GM12878 (cell line): Measurements from ENCODE around the gene DTX1. TPM values are rescaled to one million over a fixed set of nuclear protein-coding genes. Genes with fewer than 3 reads are reported as not detected.
A peak's percentile ranks its signal among the peaks of the same experiment; 100 is the strongest.

Source experiments
- BACH1 ChIP-seq: fragments of 450-650 bp; IDR thresholded peaks from 2 replicates; pipeline ENCODE4 v1.6.1; 2017; ENCODE audit warnings: mild to moderate bottlenecking, borderline replicate concordance
- BCL11A ChIP-seq: IDR thresholded peaks from 2 replicates; pipeline ENCODE4 v1.6.1; 2011; ENCODE audit warnings: low read depth, low read length
- CBFB ChIP-seq: IDR thresholded peaks from 2 replicates; pipeline ENCODE4 v1.6.1; 2016; ENCODE audit warnings: antibody characterized with exemption, low read depth
- CBX5 ChIP-seq: sonication (generic); IDR thresholded peaks from 2 replicates; pipeline ENCODE4 v1.6.1; 2016; ENCODE audit warnings: low read depth, moderate library complexity, mild to moderate bottlenecking, inconsistent platforms
- CTCF ChIP-seq, 3 experiments: IDR thresholded peaks in 2 of 3; conservative IDR thresholded peaks in 1 of 3; 2 replicates each; pipeline ENCODE4 v1.5.1; 2011; ENCODE audit warnings: low read depth in 3 of 3, low read length in 3 of 3, mild to moderate bottlenecking in 3 of 3, control low read depth in 2 of 3, moderate library complexity in 2 of 3, inconsistent platforms in 1 of 3, mixed read lengths in 1 of 3; ENCODE audit not compliant: control insufficient read depth in 2 of 3, insufficient read depth in 1 of 3; ENCODE audit errors: extremely low read depth in 1 of 3
- E2F8 ChIP-seq: fragments of 450-650 bp; IDR thresholded peaks from 2 replicates; pipeline ENCODE4 v1.6.1; 2018; ENCODE audit warnings: mild to moderate bottlenecking, low read depth, moderate library complexity; ENCODE audit not compliant: partially characterized antibody
- EP300 ChIP-seq, 2 experiments: fragments of 150-350 bp in 1 of 2; IDR thresholded peaks; 2 replicates each; pipeline ENCODE4 v1.6.1; 2011 to 2012; ENCODE audit warnings: low read depth in 2 of 2, low read length in 2 of 2, borderline replicate concordance in 1 of 2, improper control_type of control experiment in 1 of 2, inconsistent platforms in 1 of 2; ENCODE audit not compliant: control insufficient read depth in 1 of 2
- GATAD2B ChIP-seq: fragments of 450-650 bp; conservative IDR thresholded peaks from 2 replicates; pipeline ENCODE4 v1.6.1; 2017; ENCODE audit warnings: low read depth, mild to moderate bottlenecking, moderate library complexity
- HCFC1 ChIP-seq: fragments of 150-350 bp; IDR thresholded peaks from 2 replicates; pipeline ENCODE4 v1.6.1; 2014; ENCODE audit warnings: low read length
- IRF3 ChIP-seq: fragments of 450-650 bp; IDR thresholded peaks from 2 replicates; pipeline ENCODE4 v1.6.1; 2014; ENCODE audit warnings: mild to moderate bottlenecking
- JUNB ChIP-seq: IDR thresholded peaks from 2 replicates; pipeline ENCODE4 v1.6.1; 2016; ENCODE audit warnings: antibody characterized with exemption, mild to moderate bottlenecking
- MEF2B ChIP-seq: fragments of 450-650 bp; IDR thresholded peaks from 2 replicates; pipeline ENCODE4 v1.6.1; 2018; ENCODE audit warnings: mild to moderate bottlenecking, moderate library complexity; ENCODE audit not compliant: partially characterized antibody, poor library complexity, severe bottlenecking
- NBN ChIP-seq: fragments of 450-650 bp; IDR thresholded peaks from 2 replicates; pipeline ENCODE4 v1.6.1; 2016
- PAX5 ChIP-seq: IDR thresholded peaks from 2 replicates; pipeline ENCODE4 v1.6.1; 2011; ENCODE audit warnings: low read depth, low read length, borderline replicate concordance
- PAX8 ChIP-seq: fragments of 450-650 bp; IDR thresholded peaks from 2 replicates; pipeline ENCODE4 v1.6.1; 2017; ENCODE audit warnings: mild to moderate bottlenecking, moderate library complexity
- SMC3 ChIP-seq: IDR thresholded peaks from 2 replicates; pipeline ENCODE4 v1.6.1; 2011; ENCODE audit warnings: low read length, improper control_type of control experiment, borderline replicate concordance
- SRF ChIP-seq, 2 experiments: IDR thresholded peaks; 2 replicates each; pipeline ENCODE4 v1.6.1; 2011; ENCODE audit warnings: low read depth in 2 of 2, low read length in 2 of 2, mild to moderate bottlenecking in 1 of 2, moderate library complexity in 1 of 2
- TAF1 ChIP-seq: IDR thresholded peaks from 2 replicates; pipeline ENCODE4 v1.6.1; 2011; ENCODE audit warnings: mild to moderate bottlenecking, low read depth, low read length, borderline replicate concordance
- TARDBP ChIP-seq: IDR thresholded peaks from 2 replicates; pipeline ENCODE4 v1.6.1; 2016; ENCODE audit warnings: borderline replicate concordance
- ZBTB11 ChIP-seq: fragments of 450-650 bp; formaldehyde crosslinking; IDR thresholded peaks from 2 replicates; pipeline ENCODE4 v1.5.0; 2022; ENCODE audit warnings: mild to moderate bottlenecking, missing genetic modification characterization
- polyA plus RNA-seq, 11 experiments: library from polyadenylated mRNA; depleted of rRNA in 4 of 11; unstranded in 6 of 11; stranded (reverse) in 5 of 11; fragments of >200 nt; fragmentation: Nextera tagmentation in 4 of 11; fragmentation: Illumina TruSeq in 1 of 11; extraction: Ambion mirVana in 4 of 11; extraction: Trizol in 1 of 11; gene quantifications; 1 replicate in 1 of 11; 2 replicates in 10 of 11; pipeline versions ENCODE4 v1.2.1 to v1.2.3, GENCODE V29; 2011 to 2016; ENCODE audit warnings: inconsistent platforms in 2 of 11, missing spikeins in 2 of 11, low read depth in 1 of 11
- total RNA-seq, 4 experiments: library from RNA; depleted of rRNA in 3 of 4; stranded (reverse); fragments of >200 nt in 3 of 4; fragmentation: Illumina TruSeq in 1 of 4; extraction: Trizol in 1 of 4; gene quantifications; 2 replicates each; pipeline versions ENCODE4 v1.2.1 to v1.2.3, GENCODE V29; 2013 to 2021

Gene DTX1
- total and polyA plus RNA-seq, 10 of the 15 experiments (the other 5 are each of a cell fraction or from before 2014, with no cell fraction given): 0.09 to 2.8 (median 0.66) TPM

GRCh38 chr12:113086249-113087164 is 30.0 kb downstream of the DTX1 start (continued):
- TF ChIP-seq E2F8 (no peak), ZBTB11 (peak; percentile 50; the same call in 1 of the 2 replicates), JUNB (no peak), TARDBP (no peak), NBN (peak; percentile 68), PAX8 (no peak), MEF2B (peak; percentile 76), TAF1 (no peak), BACH1 (no peak), CBX5 (no peak), EP300 (IDR thresholded peaks at IDR 0.05; ENCODE audit: borderline replicate concordance in 1 of 2, control insufficient read depth in 1 of 2, low read depth in 2 of 2, low read length in 2 of 2) (0 out of 4 replicates have a peak, but pooled peaks of 1 of the 2 experiments have one; percentile 38), IRF3 (no peak), HCFC1 (no peak), SMC3 (no peak), BCL11A (peak; percentile 47), CTCF (IDR thresholded peaks at IDR 0.05 in 2 of 3, conservative IDR thresholded peaks at IDR 0.05 in 1 of 3; ENCODE audit: control insufficient read depth in 2 of 3, extremely low read depth in 1 of 3, insufficient read depth in 1 of 3, low read depth in 3 of 3, low read length in 3 of 3) (no peak), GATAD2B (peak; percentile 58; the same call in 1 of the 2 replicates), SRF (IDR thresholded peaks at IDR 0.05; ENCODE audit: low read depth in 2 of 2, low read length in 2 of 2) (0 out of 4 replicates have a peak, but pooled peaks of 1 of the 2 experiments have one; percentile 17), PAX5 (peak; percentile 65; the same call in 1 of the 2 replicates), CBFB (no peak)
